HCT116 (cell line): ENCODE results near the gene FKBP1A. TPM values are rescaled to one million over a fixed set of nuclear protein-coding genes. Genes with fewer than 3 reads are reported as not detected.

Source experiments
- EZH2 ChIP-seq: fragments of 200-600 bp; sonication (generic); IDR thresholded peaks from 2 replicates; pipeline ENCODE4 v1.6.1; 2017; ENCODE audit warnings: antibody characterized with exemption, mixed run types
- FOSL1 ChIP-seq: IDR thresholded peaks from 2 replicates; pipeline ENCODE4 v1.6.1; 2012; ENCODE audit warnings: low read depth
- JUND ChIP-seq: IDR thresholded peaks from 2 replicates; pipeline ENCODE4 v1.6.1; 2012
- REST ChIP-seq: IDR thresholded peaks from 2 replicates; pipeline ENCODE4 v1.6.1; 2012; ENCODE audit warnings: low read depth
- SIN3A ChIP-seq: IDR thresholded peaks from 2 replicates; pipeline ENCODE4 v1.6.1; 2012; ENCODE audit warnings: low read depth
- TCF7L2 ChIP-seq: IDR thresholded peaks from 2 replicates; pipeline ENCODE4 v1.7.0; 2011; ENCODE audit warnings: borderline replicate concordance, inconsistent platforms; ENCODE audit not compliant: insufficient read depth, insufficient read length; ENCODE audit errors: extremely low read depth
- ZBTB33 ChIP-seq: IDR thresholded peaks from 2 replicates; pipeline ENCODE4 v1.6.1; 2011; ENCODE audit warnings: mild to moderate bottlenecking, low read length, moderate library complexity; ENCODE audit not compliant: insufficient replicate concordance; ENCODE audit errors: extremely low read depth
- ZFX ChIP-seq: fragments of 450-650 bp; IDR thresholded peaks from 2 replicates; pipeline ENCODE4 v1.6.1; 2017
- total RNA-seq: library from RNA; stranded (reverse); gene quantifications from one replicate; pipeline ENCODE4 v1.2.1, GENCODE V29; 2021; ENCODE audit not compliant: unreplicated experiment
- TF ChIP-seq, protein P1 (sequence below), 3 experiments: fragments of 200-600 bp in 1 of 3; sonication (generic) in 1 of 3; IDR thresholded peaks in 2 of 3; conservative IDR thresholded peaks in 1 of 3; 2 replicates each; pipeline ENCODE4 v1.5.1; 2012 to 2017; ENCODE audit warnings: low read depth in 2 of 3, low read length in 2 of 3, antibody characterized with exemption in 1 of 3, borderline replicate concordance in 1 of 3, control low read depth in 1 of 3, mild to moderate bottlenecking in 1 of 3, mixed read lengths in 1 of 3, mixed run types in 1 of 3, moderate library complexity in 1 of 3; ENCODE audit not compliant: insufficient read depth in 1 of 3

FKBP1A gene
- total RNA-seq, 1 experiment from 2014 or later = 259 TPM

- TF ChIP-seq REST (no peak), FOSL1 (no peak), ZFX (no peak), JUND (no peak), EZH2 (no peak), SIN3A (no peak), TCF7L2 (no peak), ZBTB33 (no peak)
- TF ChIP-seq, protein P1, sequence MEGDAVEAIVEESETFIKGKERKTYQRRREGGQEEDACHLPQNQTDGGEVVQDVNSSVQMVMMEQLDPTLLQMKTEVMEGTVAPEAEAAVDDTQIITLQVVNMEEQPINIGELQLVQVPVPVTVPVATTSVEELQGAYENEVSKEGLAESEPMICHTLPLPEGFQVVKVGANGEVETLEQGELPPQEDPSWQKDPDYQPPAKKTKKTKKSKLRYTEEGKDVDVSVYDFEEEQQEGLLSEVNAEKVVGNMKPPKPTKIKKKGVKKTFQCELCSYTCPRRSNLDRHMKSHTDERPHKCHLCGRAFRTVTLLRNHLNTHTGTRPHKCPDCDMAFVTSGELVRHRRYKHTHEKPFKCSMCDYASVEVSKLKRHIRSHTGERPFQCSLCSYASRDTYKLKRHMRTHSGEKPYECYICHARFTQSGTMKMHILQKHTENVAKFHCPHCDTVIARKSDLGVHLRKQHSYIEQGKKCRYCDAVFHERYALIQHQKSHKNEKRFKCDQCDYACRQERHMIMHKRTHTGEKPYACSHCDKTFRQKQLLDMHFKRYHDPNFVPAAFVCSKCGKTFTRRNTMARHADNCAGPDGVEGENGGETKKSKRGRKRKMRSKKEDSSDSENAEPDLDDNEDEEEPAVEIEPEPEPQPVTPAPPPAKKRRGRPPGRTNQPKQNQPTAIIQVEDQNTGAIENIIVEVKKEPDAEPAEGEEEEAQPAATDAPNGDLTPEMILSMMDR (IDR thresholded peaks at IDR 0.05 in 2 of 3, conservative IDR thresholded peaks at IDR 0.05 in 1 of 3; ENCODE audit: borderline replicate concordance in 1 of 3, insufficient read depth in 1 of 3, low read depth in 2 of 3, low read length in 2 of 3) = no peak
- TF ChIP-seq, all 23 proteins: peak for 0
Observed at GRCh38 chr20:1436263-1436662, 43.4 kb upstream of the FKBP1A start (continued).
